GM12878 (cell line): ENCODE results near the gene ZNF891. TPM values are rescaled to one million over a fixed set of nuclear protein-coding genes. Genes with fewer than 3 reads are reported as not detected.

Experiments used
- ATAC-seq: fragments of 200-7000 bp; cut with Tn5 transposase; 3 replicates; pipeline ENCODE4 v1.9.1; 2020; ENCODE audit warnings: mild to moderate bottlenecking, moderate library complexity
- BruUV-seq: library from RNA; stranded (reverse); fragments of 400-500 nt; replicated peaks from 2 replicates; lab custom pipeline; 2021; lab: Mats Ljungman, UMichigan
- CTCF ChIA-PET: fragments of 300-600 bp; sonication (Branson Sonifier 250); formaldehyde crosslinking; extraction: SDS; loops from one replicate; lab custom pipeline; 2021; ENCODE audit warnings: inconsistent platforms; lab: Yijun Ruan, JAX
- POLR2A ChIA-PET: fragments of 350-600 bp; formaldehyde crosslinking; extraction: SDS; loops from one replicate; lab custom pipeline; 2021; ENCODE audit warnings: inconsistent platforms; lab: Charles Lee
- RAD21 ChIA-PET: fragments of 300-600 bp; sonication (Branson Sonifier 250); formaldehyde crosslinking; loops from one replicate; lab custom pipeline; 2023; ENCODE audit warnings: antibody characterized with exemption; ENCODE audit not compliant: unreplicated experiment; lab: Charles Lee
- SMC1A ChIA-PET: fragments of 300-600 bp; sonication (Branson Sonifier 250); formaldehyde crosslinking; loops from one replicate; lab custom pipeline; 2023; ENCODE audit not compliant: unreplicated experiment, uncharacterized antibody; lab: Charles Lee
- DNase-seq: peaks from one replicate; pipeline ENCODE4 v3.0.0-alpha.2; 2011; ENCODE audit warnings: low read depth, low spot score
- FAIRE-seq: peaks from 3 replicates; lab custom pipeline; 2011; peaks lifted over from hg19 to GRCh38; lab: Jason Lieb, UNC
- H2AFZ ChIP-seq: 2 replicates; pipeline ENCODE4 v1.6.0; 2011; ENCODE audit warnings: low read depth, low read length, control low read depth; ENCODE audit not compliant: control insufficient read depth
- H3K27ac ChIP-seq: 2 replicates; pipeline ENCODE4 v1.5.1; 2011; ENCODE audit warnings: control low read depth; ENCODE audit not compliant: control insufficient read depth, insufficient read depth
- H3K27me3 ChIP-seq, 2 experiments: replicated peaks in 1 of 2; 2 replicates each; pipeline versions ENCODE4 v1.6.0 to v1.6.1; 2011; ENCODE audit warnings: low read length in 1 of 2; ENCODE audit not compliant: control insufficient read depth in 2 of 2, insufficient read depth in 2 of 2
- H3K36me3 ChIP-seq, 2 experiments: 2 replicates each; pipeline ENCODE4 v1.5.1; 2011; ENCODE audit warnings: low read length in 1 of 2; ENCODE audit not compliant: control insufficient read depth in 2 of 2, insufficient read depth in 2 of 2
- H3K4me1 ChIP-seq: 2 replicates; pipeline ENCODE4 v1.6.1; 2011; ENCODE audit warnings: mild to moderate bottlenecking, low read length, moderate library complexity, mixed read lengths; ENCODE audit not compliant: control insufficient read depth, insufficient read depth
- H3K4me2 ChIP-seq: 2 replicates; pipeline ENCODE4 v1.6.0; 2011; ENCODE audit warnings: control low read depth; ENCODE audit not compliant: control insufficient read depth, insufficient read depth
- H3K4me3 ChIP-seq: fragments of 200-600 bp; sonication (generic); 2 replicates; pipeline ENCODE4 v1.5.1; 2016
- H3K79me2 ChIP-seq: 2 replicates; pipeline ENCODE4 v1.6.0; 2011; ENCODE audit warnings: low read length; ENCODE audit not compliant: control insufficient read depth, insufficient read depth
- H3K9ac ChIP-seq: 2 replicates; pipeline ENCODE4 v1.8.0; 2011; ENCODE audit warnings: low read length, control low read depth, mixed read lengths; ENCODE audit not compliant: control insufficient read depth, insufficient read depth
- H3K9me3 ChIP-seq: replicated peaks from 3 replicates; pipeline ENCODE4 v1.5.1; 2011; ENCODE audit warnings: mild to moderate bottlenecking, low read length; ENCODE audit not compliant: control insufficient read depth, insufficient read depth
- H4K20me1 ChIP-seq: 2 replicates; pipeline ENCODE4 v1.6.0; 2011; ENCODE audit not compliant: control insufficient read depth, insufficient read depth
- HDGF ChIP-seq: fragments of 450-650 bp; IDR thresholded peaks from 2 replicates; pipeline ENCODE4 v1.6.1; 2016; ENCODE audit warnings: antibody characterized with exemption
- MYB ChIP-seq: fragments of 150-350 bp; IDR thresholded peaks from 2 replicates; pipeline ENCODE4 v1.6.1; 2014; ENCODE audit warnings: mild to moderate bottlenecking, low read depth, low read length, borderline replicate concordance
- NFIC ChIP-seq: IDR thresholded peaks from 2 replicates; pipeline ENCODE4 v1.6.1; 2012; ENCODE audit warnings: low read depth, mild to moderate bottlenecking, inconsistent platforms, low read length, moderate library complexity
- NR2F1 ChIP-seq: fragments of 450-650 bp; conservative IDR thresholded peaks from 2 replicates; pipeline ENCODE4 v1.6.1; 2017; ENCODE audit warnings: mild to moderate bottlenecking
- PAX8 ChIP-seq: fragments of 450-650 bp; IDR thresholded peaks from 2 replicates; pipeline ENCODE4 v1.6.1; 2017; ENCODE audit warnings: mild to moderate bottlenecking, moderate library complexity
- PML ChIP-seq: IDR thresholded peaks from 2 replicates; pipeline ENCODE4 v1.6.1; 2012; ENCODE audit warnings: low read length, inconsistent platforms
- POLR2AphosphoS2 ChIP-seq: IDR thresholded peaks from 2 replicates; pipeline ENCODE4 v1.6.1; 2011; ENCODE audit warnings: low read depth, mild to moderate bottlenecking, low read length, improper control_type of control experiment, moderate library complexity
- RB1 ChIP-seq: fragments of 450-650 bp; formaldehyde crosslinking; IDR thresholded peaks from 2 replicates; pipeline ENCODE4 v1.6.1; 2017; ENCODE audit warnings: mild to moderate bottlenecking, borderline replicate concordance
- RBBP5 ChIP-seq: fragments of 200-600 bp; sonication (generic); conservative IDR thresholded peaks from 2 replicates; pipeline ENCODE4 v1.6.1; 2016
- STAT1 ChIP-seq: fragments of 450-650 bp; conservative IDR thresholded peaks from 2 replicates; pipeline ENCODE4 v1.6.1; 2014; ENCODE audit warnings: antibody characterized with exemption, mild to moderate bottlenecking
- ZBED1 ChIP-seq: IDR thresholded peaks from 2 replicates; pipeline ENCODE4 v1.6.1; 2016; ENCODE audit warnings: borderline replicate concordance
- WGBS: methylation state at CpG from one replicate; pipeline ENCODE4 v1.1.6; 2016; ENCODE audit warnings: low lambda C conversion rate; ENCODE audit not compliant: insufficient replicate concordance, insufficient coverage; ENCODE audit errors: missing lambda C conversion rate; 5-methylcytosine and 5-hydroxymethylcytosine counted together
- in situ Hi-C: fragments of 300-500 bp; cut with MboI; formaldehyde crosslinking; loops from 9 replicates; pipeline ENCODE4 v1.14.3; 2018; ENCODE audit warnings: mixed read lengths
- intact Hi-C: fragments of 100-400 bp; cut with micrococcal nuclease; formaldehyde crosslinking; loops from one replicate; pipeline ENCODE4 v1.14.2; 2022; ENCODE audit not compliant: unreplicated experiment
- polyA plus RNA-seq, 11 experiments: library from polyadenylated mRNA; depleted of rRNA in 4 of 11; unstranded in 6 of 11; stranded (reverse) in 5 of 11; fragments of >200 nt; fragmentation: Nextera tagmentation in 4 of 11; fragmentation: Illumina TruSeq in 1 of 11; extraction: Ambion mirVana in 4 of 11; extraction: Trizol in 1 of 11; gene quantifications; 1 replicate in 1 of 11; 2 replicates in 10 of 11; pipeline versions ENCODE4 v1.2.1 to v1.2.3, GENCODE V29; 2011 to 2016; ENCODE audit warnings: inconsistent platforms in 2 of 11, missing spikeins in 2 of 11, low read depth in 1 of 11
- total RNA-seq, 4 experiments: library from RNA; depleted of rRNA in 3 of 4; stranded (reverse); fragments of >200 nt in 3 of 4; fragmentation: Illumina TruSeq in 1 of 4; extraction: Trizol in 1 of 4; gene quantifications; 2 replicates each; pipeline versions ENCODE4 v1.2.1 to v1.2.3, GENCODE V29; 2013 to 2021
- TF ChIP-seq, protein P1 (sequence below): IDR thresholded peaks from 2 replicates; pipeline ENCODE4 v1.6.1; 2012; ENCODE audit warnings: low read depth, low read length, improper control_type of control experiment

The ZNF891 gene
- total and polyA plus RNA-seq, 10 of the 15 experiments (the other 5 are each of a cell fraction or from before 2014, with no cell fraction given): 0.20 to 1.1 (median 0.69) TPM

DNA sequence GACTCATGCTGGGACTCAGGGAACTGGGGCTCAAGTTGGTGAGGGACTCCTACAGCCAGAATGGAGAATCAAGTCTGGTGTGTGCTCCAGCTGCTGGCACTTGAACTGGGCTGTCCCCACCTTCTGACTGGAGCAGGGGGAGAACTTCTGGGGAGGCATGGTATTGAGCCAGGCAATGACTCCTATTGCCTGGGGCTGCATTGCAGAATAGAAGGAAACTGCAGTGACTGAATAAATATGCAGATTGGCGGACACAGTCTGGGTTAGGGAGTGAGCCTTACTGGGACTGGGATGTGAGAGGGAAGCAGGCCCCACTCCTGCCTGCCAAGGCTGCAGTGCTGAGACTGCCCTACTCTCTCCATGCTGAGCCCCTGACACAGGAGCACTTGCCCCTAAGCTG is 42.4 kb upstream of the ZNF891 start:
- no peak for FAIRE-seq
- H3K4me1 ChIP-seq: no peaks in the 10 kb centered on the region
- H3K4me2 ChIP-seq: no peak overlapping the region
- no peak overlapping the region for H2AFZ ChIP-seq
- POLR2A ChIA-PET: no interaction called here
- CTCF ChIA-PET: no interaction called here
- no peak overlapping the region for H3K27ac ChIP-seq
- no peak overlapping the region for H3K4me3 ChIP-seq
- no peak for DNase-seq
- RAD21 ChIA-PET: no interaction called here
- no peaks in the 10 kb centered on the region for H3K36me3 ChIP-seq
- H3K79me2 ChIP-seq: no peaks in the 10 kb centered on the region
- in situ Hi-C loops: no loop called here
- H3K27me3 ChIP-seq: no peaks in the 10 kb centered on the region
- SMC1A ChIA-PET: no interaction called here
- intact Hi-C loops: no loop called here
- no peaks in the 10 kb centered on the region for H4K20me1 ChIP-seq
- H3K9me3 ChIP-seq: peaks cover 9% of the 10 kb centered on the region; the same call in 2 of the 3 replicates
- WGBS: 10% methylated on average over 1 of the region's 1 CpG
- no TSS peak for BruUV-seq
- TF ChIP-seq PAX8 (no peak), PML (no peak), MYB (no peak), RB1 (no peak), NR2F1 (no peak), NFIC (no peak), ZBED1 (no peak), STAT1 (no peak), RBBP5 (no peak), POLR2AphosphoS2 (no peak), HDGF (no peak)
- TF ChIP-seq, protein P1, sequence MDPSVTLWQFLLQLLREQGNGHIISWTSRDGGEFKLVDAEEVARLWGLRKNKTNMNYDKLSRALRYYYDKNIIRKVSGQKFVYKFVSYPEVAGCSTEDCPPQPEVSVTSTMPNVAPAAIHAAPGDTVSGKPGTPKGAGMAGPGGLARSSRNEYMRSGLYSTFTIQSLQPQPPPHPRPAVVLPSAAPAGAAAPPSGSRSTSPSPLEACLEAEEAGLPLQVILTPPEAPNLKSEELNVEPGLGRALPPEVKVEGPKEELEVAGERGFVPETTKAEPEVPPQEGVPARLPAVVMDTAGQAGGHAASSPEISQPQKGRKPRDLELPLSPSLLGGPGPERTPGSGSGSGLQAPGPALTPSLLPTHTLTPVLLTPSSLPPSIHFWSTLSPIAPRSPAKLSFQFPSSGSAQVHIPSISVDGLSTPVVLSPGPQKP: no peak
- no peak for ATAC-seq
- no peak overlapping the region for H3K9ac ChIP-seq
